Liver (tissue), 9 donors: ENCODE data around the gene CRYZ. TPM values are rescaled to one million over a fixed set of nuclear protein-coding genes. Genes with fewer than 3 reads are reported as not detected.
A peak's percentile ranks its signal among the peaks of the same experiment; 100 is the strongest.

Source experiments
- DNase-seq: peaks from one replicate; pipeline ENCODE4 v3.0.0-alpha.2; 2017; ENCODE audit warnings: low spot score
- H3K27ac ChIP-seq, 2 donors: one replicate each; pipeline ENCODE4 v1.7.0; 2013; ENCODE audit warnings: inconsistent platforms in 2 of 2, low read length in 2 of 2, control low read depth in 1 of 2, low read depth in 1 of 2, mild to moderate bottlenecking in 1 of 2
- H3K27me3 ChIP-seq, 4 donors: one replicate each; pipeline versions ENCODE4 v1.6.1 to v1.7.0; 2013; ENCODE audit warnings: low read length in 3 of 4, inconsistent platforms in 1 of 4, mild to moderate bottlenecking in 1 of 4, moderate library complexity in 1 of 4; ENCODE audit not compliant: control insufficient read depth in 4 of 4, insufficient read depth in 4 of 4
- H3K36me3 ChIP-seq, 4 donors: one replicate each; pipeline versions ENCODE4 v1.6.1 to v1.7.0; 2013; ENCODE audit warnings: low read length in 3 of 4, mild to moderate bottlenecking in 3 of 4, low read depth in 1 of 4, moderate library complexity in 1 of 4; ENCODE audit not compliant: control insufficient read depth in 4 of 4, insufficient read depth in 3 of 4
- H3K4me1 ChIP-seq, 4 donors: one replicate each; pipeline versions ENCODE4 v1.6.1 to v1.7.0; 2013; ENCODE audit warnings: low read length in 3 of 4, mild to moderate bottlenecking in 3 of 4, moderate library complexity in 1 of 4; ENCODE audit not compliant: control insufficient read depth in 4 of 4, insufficient read depth in 4 of 4
- H3K4me3 ChIP-seq, 3 donors: one replicate each; pipeline versions ENCODE4 v1.6.1 to v1.7.0; 2013; ENCODE audit warnings: low read length in 3 of 3, control low read depth in 1 of 3, low read depth in 1 of 3, mild to moderate bottlenecking in 1 of 3
- H3K9ac ChIP-seq, 2 donors: one replicate each; pipeline ENCODE4 v1.7.0; 2013; ENCODE audit warnings: low read length in 2 of 2, mild to moderate bottlenecking in 2 of 2, moderate library complexity in 2 of 2, control low read depth in 1 of 2, low read depth in 1 of 2
- H3K9me3 ChIP-seq, 4 donors: one replicate each; pipeline versions ENCODE4 v1.6.1 to v1.7.0; 2013; ENCODE audit warnings: low read length in 3 of 4; ENCODE audit not compliant: control insufficient read depth in 4 of 4
- ATF3 ChIP-seq: IDR thresholded peaks from 2 replicates; pipeline ENCODE4 v1.6.1; 2016; ENCODE audit warnings: antibody characterized with exemption
- CTCF ChIP-seq: fragments of 150-350 bp; IDR thresholded peaks from 2 replicates; pipeline ENCODE4 v1.5.1; 2017; ENCODE audit warnings: improper control_type of control experiment, low read depth, low read length; ENCODE audit not compliant: missing input control
- EGR1 ChIP-seq, 2 donors: IDR thresholded peaks; 2 replicates each; pipeline ENCODE4 v1.6.1; 2016 to 2018; ENCODE audit warnings: antibody characterized with exemption in 2 of 2, low read depth in 2 of 2
- FOXA1 ChIP-seq: IDR thresholded peaks from 2 replicates; pipeline ENCODE4 v1.6.1; 2016; ENCODE audit warnings: antibody characterized with exemption
- FOXA2 ChIP-seq: IDR thresholded peaks from 2 replicates; pipeline ENCODE4 v1.6.1; 2016; ENCODE audit warnings: antibody characterized with exemption
- GABPA ChIP-seq, 2 donors: IDR thresholded peaks in 1 of 2; conservative IDR thresholded peaks in 1 of 2; 2 replicates each; pipeline ENCODE4 v1.6.1; 2016; ENCODE audit warnings: antibody characterized with exemption in 2 of 2, mild to moderate bottlenecking in 1 of 2, moderate library complexity in 1 of 2
- HNF4A ChIP-seq, 2 donors: conservative IDR thresholded peaks; 2 replicates each; pipeline ENCODE4 v1.6.1; 2016; ENCODE audit warnings: antibody characterized with exemption in 2 of 2, mild to moderate bottlenecking in 2 of 2
- HNF4G ChIP-seq: IDR thresholded peaks from 2 replicates; pipeline ENCODE4 v1.6.1; 2016; ENCODE audit warnings: antibody characterized with exemption
- JUND ChIP-seq, 2 donors: IDR thresholded peaks; 2 replicates each; pipeline ENCODE4 v1.6.1; 2016; ENCODE audit warnings: antibody characterized with exemption in 2 of 2
- MAX ChIP-seq: IDR thresholded peaks from 2 replicates; pipeline ENCODE4 v1.6.1; 2016; ENCODE audit warnings: antibody characterized with exemption
- NR2F2 ChIP-seq: IDR thresholded peaks from 2 replicates; pipeline ENCODE4 v1.6.1; 2016; ENCODE audit warnings: antibody characterized with exemption
- RAD21 ChIP-seq, 2 donors: IDR thresholded peaks; 2 replicates each; pipeline ENCODE4 v1.6.1; 2016; ENCODE audit warnings: antibody characterized with exemption in 2 of 2, mild to moderate bottlenecking in 2 of 2
- REST ChIP-seq: IDR thresholded peaks from 2 replicates; pipeline ENCODE4 v1.6.1; 2016; ENCODE audit warnings: antibody characterized with exemption, mild to moderate bottlenecking
- RXRA ChIP-seq, 2 donors: IDR thresholded peaks; 2 replicates each; pipeline ENCODE4 v1.6.1; 2017 to 2018; ENCODE audit warnings: antibody characterized with exemption in 2 of 2, mild to moderate bottlenecking in 1 of 2
- SP1 ChIP-seq: IDR thresholded peaks from 2 replicates; pipeline ENCODE4 v1.6.1; 2018; ENCODE audit warnings: antibody characterized with exemption, mild to moderate bottlenecking
- TAF1 ChIP-seq: conservative IDR thresholded peaks from 2 replicates; pipeline ENCODE4 v1.6.1; 2016; ENCODE audit warnings: antibody characterized with exemption, mild to moderate bottlenecking
- YY1 ChIP-seq: IDR thresholded peaks from 2 replicates; pipeline ENCODE4 v1.6.1; 2016; ENCODE audit warnings: antibody characterized with exemption, mild to moderate bottlenecking
- ZBTB33 ChIP-seq: IDR thresholded peaks from 2 replicates; pipeline ENCODE4 v1.6.1; 2016; ENCODE audit warnings: antibody characterized with exemption
- WGBS: extraction: QIAGEN DNeasy Blood & Tissue Kit; methylation state at CpG from one replicate; pipeline ENCODE4 v1.1.7; 2013; 5-methylcytosine and 5-hydroxymethylcytosine counted together
- polyA plus RNA-seq, 2 donors: library from polyadenylated mRNA; stranded (reverse) in 1 of 2; unstranded in 1 of 2; fragments of 200-250 nt in 1 of 2; fragments of >200 nt in 1 of 2; fragmentation: Nextera tagmentation in 1 of 2; extraction: Ambion mirVana in 1 of 2; gene quantifications; one replicate each; pipeline versions ENCODE4 v1.2.1 to v1.2.3, GENCODE V29; 2013 to 2015
- total RNA-seq, 2 donors: library from RNA; depleted of rRNA; stranded (reverse); fragments of >200 nt; gene quantifications; one replicate each; pipeline ENCODE4 v1.2.3, GENCODE V29; 2014
- donor health status: healthy.
- donor health status: healthy.
- donor health status: healthy.
- donor health status: healthy.
- donor health status: healthy.

The CRYZ gene
- total and polyA plus RNA-seq, 4 donors, result 104 to 183 (median 131) TPM

- no peak for TF ChIP-seq ZBTB33
- TF ChIP-seq HNF4G, result no peak
- TF ChIP-seq FOXA2, result peak; percentile 99
- peak; percentile 41 for TF ChIP-seq REST
- no peak for TF ChIP-seq RXRA (IDR thresholded peaks at IDR 0.05)
- TF ChIP-seq ATF3, result no peak
- peak; percentile 97 to 98 for TF ChIP-seq RAD21 (IDR thresholded peaks at IDR 0.05)
- TF ChIP-seq MAX, result no peak
- no peak for TF ChIP-seq JUND (IDR thresholded peaks at IDR 0.05)
- peak; percentile 98 for TF ChIP-seq FOXA1
- no peak for TF ChIP-seq HNF4A (conservative IDR thresholded peaks at IDR 0.05)
- TF ChIP-seq NR2F2, result no peak
- TF ChIP-seq CTCF, result peak; percentile 91
- H3K9ac ChIP-seq, result no peak overlapping the region
- H3K4me3 ChIP-seq, result no peak overlapping the region
- no peak overlapping the region for H3K27ac ChIP-seq
- WGBS, result 24% methylated on average over 5 of the region's 5 CpGs
- no peaks in the 10 kb centered on the region for H3K36me3 ChIP-seq
- peak; percentile 40 for DNase-seq
- H3K9me3 ChIP-seq, result no peaks in the 10 kb centered on the region
- peaks cover 0 to 8% (median 0%) of the 10 kb centered on the region in 4 donors for H3K4me1 ChIP-seq
- no peaks in the 10 kb centered on the region for H3K27me3 ChIP-seq
Measured at GRCh38 chr1:74689621-74690363, 43.1 kb downstream of the CRYZ start.

GRCh38 chr1:74686928-74687327 is 45.9 kb downstream of the CRYZ start:
- 88% methylated on average over 4 of the region's 4 CpGs for WGBS
- TF ChIP-seq CTCF (no peak), TAF1 (no peak), RAD21 (IDR thresholded peaks at IDR 0.05) (no peak), HNF4G (no peak), YY1 (no peak), SP1 (no peak), ZBTB33 (no peak), FOXA1 (no peak), FOXA2 (no peak), HNF4A (conservative IDR thresholded peaks at IDR 0.05) (no peak), GABPA (IDR thresholded peaks at IDR 0.05 in 1 of 2, conservative IDR thresholded peaks at IDR 0.05 in 1 of 2) (no peak), RXRA (IDR thresholded peaks at IDR 0.05) (no peak), NR2F2 (no peak), EGR1 (IDR thresholded peaks at IDR 0.05; ENCODE audit: low read depth in 2 of 2) (no peak), MAX (no peak), JUND (IDR thresholded peaks at IDR 0.05) (no peak)

More at GRCh38 chr1:74686928-74687327, 45.9 kb downstream of the CRYZ start:
- Histone ChIP-seq H3K4me3 (no peak overlapping the region), H3K27ac (no peak overlapping the region), H3K36me3 (no peaks in the 10 kb centered on the region), H3K27me3 (no peaks in the 10 kb centered on the region), H3K9me3 (no peaks in the 10 kb centered on the region), H3K9ac (no peak overlapping the region), H3K4me1 (peaks cover 0 to 8% (median 0%) of the 10 kb centered on the region in 4 donors)
- no peak for DNase-seq
